GM23338 (cell line): ENCODE results near the gene MVB12B. TPM values are rescaled to one million over a fixed set of nuclear protein-coding genes. Genes with fewer than 3 reads are reported as not detected.

ENCODE experiments used
- ATAC-seq: fragments of 200-7000 bp; cut with Tn5 transposase; 3 replicates; pipeline ENCODE4 v1.9.1; 2020
- DNase-seq: peaks from one replicate; pipeline ENCODE4 v3.0.0-alpha.2; 2015; ENCODE audit warnings: low spot score
- H2AFZ ChIP-seq: fragments of 200-600 bp; sonication (generic); 2 replicates; pipeline ENCODE4 v1.8.0; 2016; ENCODE audit warnings: antibody characterized with exemption, mild to moderate bottlenecking, moderate library complexity
- H3F3A ChIP-seq: fragments of 200-600 bp; sonication (generic); replicated peaks from 2 replicates; pipeline ENCODE4 v1.8.0; 2017; ENCODE audit warnings: antibody characterized with exemption, mixed run types, low read depth
- H3K27ac ChIP-seq: fragments of 200-600 bp; sonication (generic); 2 replicates; pipeline ENCODE4 v1.6.1; 2016; ENCODE audit warnings: low read depth
- H3K27me3 ChIP-seq: fragments of 200-600 bp; sonication (generic); 2 replicates; pipeline ENCODE4 v1.8.0; 2016; ENCODE audit warnings: mild to moderate bottlenecking, mixed run types, moderate library complexity; ENCODE audit not compliant: insufficient read depth
- H3K36me3 ChIP-seq: fragments of 200-600 bp; sonication (generic); 2 replicates; pipeline ENCODE4 v1.8.0; 2016; ENCODE audit warnings: mild to moderate bottlenecking; ENCODE audit not compliant: insufficient read depth
- H3K4me1 ChIP-seq: fragments of 200-600 bp; sonication (generic); 2 replicates; pipeline ENCODE4 v1.8.0; 2016; ENCODE audit warnings: mild to moderate bottlenecking, moderate library complexity; ENCODE audit not compliant: insufficient read depth
- H3K4me2 ChIP-seq: fragments of 200-600 bp; sonication (generic); 2 replicates; pipeline ENCODE4 v1.7.1; 2017; ENCODE audit warnings: mixed run types
- H3K4me3 ChIP-seq: fragments of 200-600 bp; sonication (generic); 2 replicates; pipeline ENCODE4 v1.6.1; 2016; ENCODE audit warnings: mixed run types
- H3K79me2 ChIP-seq: fragments of 200-600 bp; sonication (generic); replicated peaks from 2 replicates; pipeline ENCODE4 v1.8.0; 2017; ENCODE audit warnings: mild to moderate bottlenecking; ENCODE audit not compliant: insufficient read depth
- H3K9me2 ChIP-seq: fragments of 200-600 bp; sonication (generic); 2 replicates; pipeline ENCODE4 v1.8.0; 2017; ENCODE audit not compliant: insufficient read depth
- H4K20me1 ChIP-seq: fragments of 200-600 bp; sonication (generic); replicated peaks from 2 replicates; pipeline ENCODE4 v1.8.0; 2017; ENCODE audit warnings: mild to moderate bottlenecking; ENCODE audit not compliant: insufficient read depth
- H3K27ac Mint-ChIP-seq: 2 replicates; pipeline ENCODE4 v1.8.0; 2020; ENCODE audit warnings: inconsistent platforms, mild to moderate bottlenecking, moderate library complexity, mixed read lengths
- H3K27me3 Mint-ChIP-seq: 3 replicates; pipeline ENCODE4 v1.8.0; 2022; ENCODE audit warnings: low read depth, mild to moderate bottlenecking, moderate library complexity, mixed read lengths, inconsistent platforms; ENCODE audit not compliant: insufficient read depth, poor library complexity
- H3K36me3 Mint-ChIP-seq: 3 replicates; pipeline ENCODE4 v1.8.0; 2021; ENCODE audit warnings: low read depth, mild to moderate bottlenecking, inconsistent platforms, moderate library complexity, mixed read lengths
- H3K4me1 Mint-ChIP-seq: 3 replicates; pipeline ENCODE4 v1.8.0; 2020; ENCODE audit warnings: mild to moderate bottlenecking, inconsistent platforms, mixed read lengths
- H3K4me3 Mint-ChIP-seq: 3 replicates; pipeline ENCODE4 v1.8.0; 2021; ENCODE audit warnings: moderate library complexity, mild to moderate bottlenecking, inconsistent platforms, mixed read lengths
- H3K9me3 Mint-ChIP-seq: 3 replicates; pipeline ENCODE4 v1.8.0; 2020; ENCODE audit warnings: moderate library complexity, mild to moderate bottlenecking, inconsistent platforms, mixed read lengths
- CREB1 ChIP-seq: fragments of 250-450 bp; sonication (Bioruptor Pico); IDR thresholded peaks from 2 replicates; pipeline ENCODE4 v1.5.0; 2020; ENCODE audit warnings: low read depth, mild to moderate bottlenecking, moderate library complexity
- EZH2 ChIP-seq: fragments of 200-600 bp; sonication (generic); IDR thresholded peaks from one replicate; pipeline ENCODE4 v1.8.0; 2017; ENCODE audit warnings: antibody characterized with exemption, mild to moderate bottlenecking, low read depth; ENCODE audit not compliant: unreplicated experiment
- EZH2phosphoT487 ChIP-seq: fragments of 200-600 bp; sonication (generic); IDR thresholded peaks from one replicate; pipeline ENCODE4 v1.8.1; 2018; ENCODE audit warnings: antibody characterized with exemption; ENCODE audit not compliant: unreplicated experiment
- JUNB ChIP-seq: IDR thresholded peaks from one replicate; pipeline ENCODE4 v1.6.1; 2016; ENCODE audit warnings: antibody characterized with exemption; ENCODE audit not compliant: unreplicated experiment
- NANOG ChIP-seq: IDR thresholded peaks from 2 replicates; pipeline ENCODE4 v1.6.1; 2016; ENCODE audit warnings: antibody characterized with exemption, borderline replicate concordance
- POLR2AphosphoS5 ChIP-seq: IDR thresholded peaks from 2 replicates; pipeline ENCODE4 v1.6.1; 2016; ENCODE audit warnings: antibody characterized with exemption, low read depth
- STAT1 ChIP-seq: IDR thresholded peaks from one replicate; pipeline ENCODE4 v1.6.1; 2016; ENCODE audit warnings: antibody characterized with exemption; ENCODE audit not compliant: unreplicated experiment
- ZNF114 ChIP-seq: fragments of 250-450 bp; sonication (Bioruptor Pico); IDR thresholded peaks from 2 replicates; pipeline ENCODE4 v1.5.0; 2020; ENCODE audit warnings: mild to moderate bottlenecking, moderate library complexity
- ZNF331 ChIP-seq: fragments of 250-450 bp; sonication (Bioruptor Pico); IDR thresholded peaks from 2 replicates; pipeline ENCODE4 v1.5.0; 2020; ENCODE audit warnings: low read depth, mild to moderate bottlenecking, moderate library complexity
- polyA plus RNA-seq: library from polyadenylated mRNA; unstranded; fragments of >200 nt; fragmentation: Nextera tagmentation; extraction: Ambion mirVana; gene quantifications from 2 replicates; pipeline ENCODE4 v1.2.1, GENCODE V29; 2016
- total RNA-seq: library from RNA; depleted of rRNA; stranded (reverse); fragments of >200 nt; shearing (Covaris generic); gene quantifications from 2 replicates; pipeline ENCODE4 v1.2.3, GENCODE V29; 2014
- TF ChIP-seq, protein P1 (sequence below): IDR thresholded peaks from one replicate; pipeline ENCODE4 v1.6.1; 2018; ENCODE audit warnings: antibody characterized with exemption; ENCODE audit not compliant: unreplicated experiment
- TF ChIP-seq, protein P2 (sequence below), 2 experiments: fragments of 200-600 bp in 1 of 2; sonication (generic) in 1 of 2; conservative IDR thresholded peaks; 2 replicates each; pipeline versions ENCODE4 v1.5.1 to v1.6.1; 2016 to 2017; ENCODE audit warnings: antibody characterized with exemption in 2 of 2, low read depth in 2 of 2, mild to moderate bottlenecking in 2 of 2, moderate library complexity in 1 of 2
- TF ChIP-seq, protein P3 (sequence below): fragments of 250-450 bp; sonication (Bioruptor Pico); IDR thresholded peaks from 2 replicates; pipeline ENCODE4 v1.5.0; 2020; ENCODE audit warnings: mild to moderate bottlenecking, moderate library complexity
- TF ChIP-seq, protein P4 (sequence below): IDR thresholded peaks from 2 replicates; pipeline ENCODE4 v1.6.1; 2016; ENCODE audit warnings: antibody characterized with exemption

The MVB12B gene
- total and polyA plus RNA-seq, 2 experiments from 2014 or later = 1.9 to 6.6 TPM

DNA sequence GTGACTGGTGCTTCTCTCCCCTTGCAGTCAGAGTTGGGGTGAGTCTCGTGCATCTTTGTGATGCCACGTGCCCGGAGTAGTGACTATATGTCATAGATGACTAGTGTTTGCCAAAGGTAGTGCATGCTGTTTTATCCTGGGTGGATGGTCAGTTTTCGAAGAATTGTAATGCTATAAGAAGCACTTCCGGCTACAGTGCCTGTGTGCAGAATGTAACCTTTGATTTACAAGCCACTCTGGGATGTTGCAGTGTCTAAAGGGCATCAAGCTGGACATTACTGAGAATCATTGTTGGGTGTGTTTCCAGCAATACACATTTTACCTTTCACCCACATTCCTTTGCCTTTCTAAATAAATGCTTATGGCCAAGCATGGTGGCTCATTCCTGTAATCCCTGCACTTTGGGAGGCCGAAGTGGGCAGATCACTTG is 16.7 kb downstream of the MVB12B start:
- Mint-ChIP-seq H3K27me3 (peaks cover 4% of the 10 kb centered on the region), H3K4me1 (peaks cover 47% of the 10 kb centered on the region), H3K27ac (no peak overlapping the region), H3K36me3 (no peaks in the 10 kb centered on the region), H3K9me3 (no peaks in the 10 kb centered on the region), H3K4me3 (no peak overlapping the region)
- TF ChIP-seq, protein P1, sequence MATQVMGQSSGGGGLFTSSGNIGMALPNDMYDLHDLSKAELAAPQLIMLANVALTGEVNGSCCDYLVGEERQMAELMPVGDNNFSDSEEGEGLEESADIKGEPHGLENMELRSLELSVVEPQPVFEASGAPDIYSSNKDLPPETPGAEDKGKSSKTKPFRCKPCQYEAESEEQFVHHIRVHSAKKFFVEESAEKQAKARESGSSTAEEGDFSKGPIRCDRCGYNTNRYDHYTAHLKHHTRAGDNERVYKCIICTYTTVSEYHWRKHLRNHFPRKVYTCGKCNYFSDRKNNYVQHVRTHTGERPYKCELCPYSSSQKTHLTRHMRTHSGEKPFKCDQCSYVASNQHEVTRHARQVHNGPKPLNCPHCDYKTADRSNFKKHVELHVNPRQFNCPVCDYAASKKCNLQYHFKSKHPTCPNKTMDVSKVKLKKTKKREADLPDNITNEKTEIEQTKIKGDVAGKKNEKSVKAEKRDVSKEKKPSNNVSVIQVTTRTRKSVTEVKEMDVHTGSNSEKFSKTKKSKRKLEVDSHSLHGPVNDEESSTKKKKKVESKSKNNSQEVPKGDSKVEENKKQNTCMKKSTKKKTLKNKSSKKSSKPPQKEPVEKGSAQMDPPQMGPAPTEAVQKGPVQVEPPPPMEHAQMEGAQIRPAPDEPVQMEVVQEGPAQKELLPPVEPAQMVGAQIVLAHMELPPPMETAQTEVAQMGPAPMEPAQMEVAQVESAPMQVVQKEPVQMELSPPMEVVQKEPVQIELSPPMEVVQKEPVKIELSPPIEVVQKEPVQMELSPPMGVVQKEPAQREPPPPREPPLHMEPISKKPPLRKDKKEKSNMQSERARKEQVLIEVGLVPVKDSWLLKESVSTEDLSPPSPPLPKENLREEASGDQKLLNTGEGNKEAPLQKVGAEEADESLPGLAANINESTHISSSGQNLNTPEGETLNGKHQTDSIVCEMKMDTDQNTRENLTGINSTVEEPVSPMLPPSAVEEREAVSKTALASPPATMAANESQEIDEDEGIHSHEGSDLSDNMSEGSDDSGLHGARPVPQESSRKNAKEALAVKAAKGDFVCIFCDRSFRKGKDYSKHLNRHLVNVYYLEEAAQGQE = no peak
- TF ChIP-seq ZNF331 (CRISPR knock-in tag) = no peak
- TF ChIP-seq EZH2phosphoT487 = no peak
- TF ChIP-seq ZNF114 (CRISPR knock-in tag) = no peak
- TF ChIP-seq, protein P2, sequence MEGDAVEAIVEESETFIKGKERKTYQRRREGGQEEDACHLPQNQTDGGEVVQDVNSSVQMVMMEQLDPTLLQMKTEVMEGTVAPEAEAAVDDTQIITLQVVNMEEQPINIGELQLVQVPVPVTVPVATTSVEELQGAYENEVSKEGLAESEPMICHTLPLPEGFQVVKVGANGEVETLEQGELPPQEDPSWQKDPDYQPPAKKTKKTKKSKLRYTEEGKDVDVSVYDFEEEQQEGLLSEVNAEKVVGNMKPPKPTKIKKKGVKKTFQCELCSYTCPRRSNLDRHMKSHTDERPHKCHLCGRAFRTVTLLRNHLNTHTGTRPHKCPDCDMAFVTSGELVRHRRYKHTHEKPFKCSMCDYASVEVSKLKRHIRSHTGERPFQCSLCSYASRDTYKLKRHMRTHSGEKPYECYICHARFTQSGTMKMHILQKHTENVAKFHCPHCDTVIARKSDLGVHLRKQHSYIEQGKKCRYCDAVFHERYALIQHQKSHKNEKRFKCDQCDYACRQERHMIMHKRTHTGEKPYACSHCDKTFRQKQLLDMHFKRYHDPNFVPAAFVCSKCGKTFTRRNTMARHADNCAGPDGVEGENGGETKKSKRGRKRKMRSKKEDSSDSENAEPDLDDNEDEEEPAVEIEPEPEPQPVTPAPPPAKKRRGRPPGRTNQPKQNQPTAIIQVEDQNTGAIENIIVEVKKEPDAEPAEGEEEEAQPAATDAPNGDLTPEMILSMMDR (conservative IDR thresholded peaks at IDR 0.05; ENCODE audit: low read depth in 2 of 2) = no peak
- TF ChIP-seq, protein P3, sequence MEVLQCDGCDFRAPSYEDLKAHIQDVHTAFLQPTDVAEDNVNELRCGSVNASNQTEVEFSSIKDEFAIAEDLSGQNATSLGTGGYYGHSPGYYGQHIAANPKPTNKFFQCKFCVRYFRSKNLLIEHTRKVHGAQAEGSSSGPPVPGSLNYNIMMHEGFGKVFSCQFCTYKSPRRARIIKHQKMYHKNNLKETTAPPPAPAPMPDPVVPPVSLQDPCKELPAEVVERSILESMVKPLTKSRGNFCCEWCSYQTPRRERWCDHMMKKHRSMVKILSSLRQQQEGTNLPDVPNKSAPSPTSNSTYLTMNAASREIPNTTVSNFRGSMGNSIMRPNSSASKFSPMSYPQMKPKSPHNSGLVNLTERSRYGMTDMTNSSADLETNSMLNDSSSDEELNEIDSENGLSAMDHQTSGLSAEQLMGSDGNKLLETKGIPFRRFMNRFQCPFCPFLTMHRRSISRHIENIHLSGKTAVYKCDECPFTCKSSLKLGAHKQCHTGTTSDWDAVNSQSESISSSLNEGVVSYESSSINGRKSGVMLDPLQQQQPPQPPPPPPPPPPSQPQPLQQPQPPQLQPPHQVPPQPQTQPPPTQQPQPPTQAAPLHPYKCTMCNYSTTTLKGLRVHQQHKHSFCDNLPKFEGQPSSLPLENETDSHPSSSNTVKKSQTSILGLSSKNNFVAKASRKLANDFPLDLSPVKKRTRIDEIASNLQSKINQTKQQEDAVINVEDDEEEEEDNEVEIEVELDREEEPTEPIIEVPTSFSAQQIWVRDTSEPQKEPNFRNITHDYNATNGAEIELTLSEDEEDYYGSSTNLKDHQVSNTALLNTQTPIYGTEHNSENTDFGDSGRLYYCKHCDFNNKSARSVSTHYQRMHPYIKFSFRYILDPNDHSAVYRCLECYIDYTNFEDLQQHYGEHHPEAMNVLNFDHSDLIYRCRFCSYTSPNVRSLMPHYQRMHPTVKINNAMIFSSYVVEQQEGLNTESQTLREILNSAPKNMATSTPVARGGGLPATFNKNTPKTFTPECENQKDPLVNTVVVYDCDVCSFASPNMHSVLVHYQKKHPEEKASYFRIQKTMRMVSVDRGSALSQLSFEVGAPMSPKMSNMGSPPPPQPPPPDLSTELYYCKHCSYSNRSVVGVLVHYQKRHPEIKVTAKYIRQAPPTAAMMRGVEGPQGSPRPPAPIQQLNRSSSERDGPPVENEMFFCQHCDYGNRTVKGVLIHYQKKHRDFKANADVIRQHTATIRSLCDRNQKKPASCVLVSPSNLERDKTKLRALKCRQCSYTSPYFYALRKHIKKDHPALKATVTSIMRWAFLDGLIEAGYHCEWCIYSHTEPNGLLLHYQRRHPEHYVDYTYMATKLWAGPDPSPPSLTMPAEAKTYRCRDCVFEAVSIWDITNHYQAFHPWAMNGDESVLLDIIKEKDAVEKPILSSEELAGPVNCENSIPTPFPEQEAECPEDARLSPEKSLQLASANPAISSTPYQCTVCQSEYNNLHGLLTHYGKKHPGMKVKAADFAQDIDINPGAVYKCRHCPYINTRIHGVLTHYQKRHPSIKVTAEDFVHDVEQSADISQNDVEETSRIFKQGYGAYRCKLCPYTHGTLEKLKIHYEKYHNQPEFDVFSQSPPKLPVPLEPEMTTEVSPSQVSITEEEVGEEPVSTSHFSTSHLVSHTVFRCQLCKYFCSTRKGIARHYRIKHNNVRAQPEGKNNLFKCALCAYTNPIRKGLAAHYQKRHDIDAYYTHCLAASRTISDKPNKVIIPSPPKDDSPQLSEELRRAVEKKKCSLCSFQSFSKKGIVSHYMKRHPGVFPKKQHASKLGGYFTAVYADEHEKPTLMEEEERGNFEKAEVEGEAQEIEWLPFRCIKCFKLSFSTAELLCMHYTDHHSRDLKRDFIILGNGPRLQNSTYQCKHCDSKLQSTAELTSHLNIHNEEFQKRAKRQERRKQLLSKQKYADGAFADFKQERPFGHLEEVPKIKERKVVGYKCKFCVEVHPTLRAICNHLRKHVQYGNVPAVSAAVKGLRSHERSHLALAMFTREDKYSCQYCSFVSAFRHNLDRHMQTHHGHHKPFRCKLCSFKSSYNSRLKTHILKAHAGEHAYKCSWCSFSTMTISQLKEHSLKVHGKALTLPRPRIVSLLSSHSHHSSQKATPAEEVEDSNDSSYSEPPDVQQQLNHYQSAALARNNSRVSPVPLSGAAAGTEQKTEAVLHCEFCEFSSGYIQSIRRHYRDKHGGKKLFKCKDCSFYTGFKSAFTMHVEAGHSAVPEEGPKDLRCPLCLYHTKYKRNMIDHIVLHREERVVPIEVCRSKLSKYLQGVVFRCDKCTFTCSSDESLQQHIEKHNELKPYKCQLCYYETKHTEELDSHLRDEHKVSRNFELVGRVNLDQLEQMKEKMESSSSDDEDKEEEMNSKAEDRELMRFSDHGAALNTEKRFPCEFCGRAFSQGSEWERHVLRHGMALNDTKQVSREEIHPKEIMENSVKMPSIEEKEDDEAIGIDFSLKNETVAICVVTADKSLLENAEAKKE (CRISPR knock-in tag) = no peak
- no peak for TF ChIP-seq POLR2AphosphoS5
- TF ChIP-seq EZH2 = no peak
- no peak for TF ChIP-seq STAT1
- no peak for TF ChIP-seq JUNB
- TF ChIP-seq CREB1 (CRISPR knock-in tag) = no peak
- TF ChIP-seq, protein P4, sequence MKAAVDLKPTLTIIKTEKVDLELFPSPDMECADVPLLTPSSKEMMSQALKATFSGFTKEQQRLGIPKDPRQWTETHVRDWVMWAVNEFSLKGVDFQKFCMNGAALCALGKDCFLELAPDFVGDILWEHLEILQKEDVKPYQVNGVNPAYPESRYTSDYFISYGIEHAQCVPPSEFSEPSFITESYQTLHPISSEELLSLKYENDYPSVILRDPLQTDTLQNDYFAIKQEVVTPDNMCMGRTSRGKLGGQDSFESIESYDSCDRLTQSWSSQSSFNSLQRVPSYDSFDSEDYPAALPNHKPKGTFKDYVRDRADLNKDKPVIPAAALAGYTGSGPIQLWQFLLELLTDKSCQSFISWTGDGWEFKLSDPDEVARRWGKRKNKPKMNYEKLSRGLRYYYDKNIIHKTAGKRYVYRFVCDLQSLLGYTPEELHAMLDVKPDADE = no peak
- no peak for TF ChIP-seq NANOG
- H3K79me2 ChIP-seq = no peaks in the 10 kb centered on the region
- H3K27me3 ChIP-seq = no peaks in the 10 kb centered on the region
- H3K27ac ChIP-seq = no peak overlapping the region
- H3F3A ChIP-seq = no peaks in the 10 kb centered on the region
- ATAC-seq (no peak), DNase-seq (no peak)
- H3K4me3 ChIP-seq = no peak overlapping the region
- H2AFZ ChIP-seq = no peak overlapping the region
- no peaks in the 10 kb centered on the region for H3K36me3 ChIP-seq
- no peak overlapping the region for H3K4me2 ChIP-seq
- H3K9me2 ChIP-seq = peaks cover 12% of the 10 kb centered on the region
- H4K20me1 ChIP-seq = no peaks in the 10 kb centered on the region
- peaks cover 30% of the 10 kb centered on the region for H3K4me1 ChIP-seq
